UCSD-AML1 (cell line): ENCODE data around the gene ANK3.

Source experiments
- DNase-seq: peaks from one replicate; lab custom pipeline; 2025; ENCODE audit not compliant: unreplicated experiment; lab: John Stamatoyannopoulos, UW

Gene ANK3

DNA sequence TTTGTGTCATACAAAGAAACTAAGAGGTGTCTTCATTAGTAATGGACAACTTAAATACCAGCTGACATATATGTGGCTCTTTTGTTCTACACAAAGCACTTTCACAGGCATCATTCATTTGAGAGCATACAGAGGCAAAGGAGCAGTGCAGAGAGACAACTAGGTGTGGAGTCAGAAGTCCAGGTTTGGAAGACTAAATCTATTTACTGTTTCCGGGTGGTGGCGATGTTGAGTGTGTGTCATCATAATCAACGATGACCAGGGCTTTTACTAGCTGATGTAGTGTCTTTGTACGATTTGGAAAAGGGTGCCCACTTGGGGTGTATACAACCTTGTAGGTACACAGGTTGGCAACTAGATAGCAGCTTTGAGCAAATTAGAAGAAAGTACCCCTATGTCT lies 287.9 kb downstream of the ANK3 start:
- no peak for DNase-seq

DNA sequence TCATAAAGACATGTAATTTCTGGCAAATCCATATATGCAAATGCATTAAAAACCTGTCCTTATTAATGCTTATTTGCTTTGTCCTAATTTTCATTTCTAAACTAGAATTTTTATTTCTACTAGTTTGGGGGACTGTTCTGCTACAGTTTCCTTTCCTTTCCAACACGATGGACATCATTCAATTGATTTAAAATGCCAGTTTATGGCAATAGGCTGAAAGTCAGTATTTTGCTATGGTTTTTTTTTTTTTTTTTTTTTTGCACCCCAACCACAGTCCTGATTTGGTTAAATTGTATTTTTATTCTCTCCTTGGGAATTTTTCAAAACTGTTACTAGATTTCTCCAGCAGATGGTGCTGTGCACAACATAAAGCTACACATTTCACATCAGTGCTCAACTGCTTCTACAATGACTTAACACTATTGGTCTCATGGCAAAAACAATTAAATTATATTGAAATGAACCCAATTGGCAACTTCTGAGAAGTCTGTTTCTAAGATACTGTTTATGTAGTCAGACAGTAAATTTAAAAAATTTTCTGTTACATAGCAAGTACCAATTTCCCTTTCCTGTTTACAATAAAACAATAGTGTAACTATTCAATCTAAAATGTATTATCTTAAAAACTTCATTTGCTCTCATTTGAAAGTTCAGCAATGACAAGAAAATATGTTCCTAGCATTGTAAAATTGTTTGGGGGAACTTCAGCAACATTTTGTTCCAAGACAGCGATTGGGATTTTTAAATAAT lies 289.5 kb downstream of the ANK3 start:
- DNase-seq, result no peak

DNA sequence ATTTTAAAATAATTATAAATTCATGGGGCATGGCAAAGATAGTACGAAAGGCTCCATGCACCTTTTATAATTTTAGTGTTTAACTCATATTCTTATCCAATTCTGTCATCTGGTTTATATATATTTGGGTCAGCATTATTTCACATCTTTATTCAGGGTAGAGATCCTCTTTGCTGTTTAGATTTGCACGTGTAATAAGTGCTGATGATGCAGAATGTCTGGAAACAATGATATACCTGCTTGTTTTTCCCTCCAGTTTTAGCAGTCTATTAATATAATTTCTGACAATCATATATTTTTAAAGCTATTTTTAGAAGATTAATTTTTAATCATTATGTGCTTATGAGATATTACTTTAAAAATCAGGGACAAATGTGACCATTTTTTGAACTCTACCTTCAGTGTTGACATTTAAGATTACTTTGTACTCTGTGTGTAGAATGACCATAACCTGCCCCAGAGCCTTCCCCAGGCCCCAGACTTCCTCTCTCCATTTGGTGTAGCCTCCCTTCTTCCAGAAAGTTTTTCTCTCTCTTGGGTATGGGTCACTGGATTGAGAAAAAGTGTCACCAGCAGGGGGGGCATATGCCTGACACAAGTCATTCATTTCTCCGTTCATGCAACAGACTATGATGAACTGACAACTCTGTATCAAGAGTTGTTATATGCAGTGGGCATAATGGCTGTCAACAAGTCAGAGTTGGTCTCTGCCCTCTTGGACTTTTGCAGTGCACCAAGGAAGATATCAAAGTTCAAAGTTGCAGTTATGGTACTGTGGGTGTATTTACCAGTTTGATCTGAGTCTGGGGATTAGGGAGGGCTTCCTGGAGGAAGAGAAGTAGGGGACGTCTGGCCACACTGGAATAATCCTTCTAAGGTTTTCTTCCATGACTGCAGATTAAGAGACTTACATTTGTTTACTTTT lies 290.7 kb downstream of the ANK3 start:
- no peak for DNase-seq

- no peak for DNase-seq
Measured at GRCh38 chr10:60096761-60097513, 292.7 kb downstream of the ANK3 start.

- DNase-seq, result no peak
Measured at GRCh38 chr10:60093317-60093716, 296.4 kb downstream of the ANK3 start.

GRCh38 chr10:60086862-60087261 lies 302.8 kb downstream of the ANK3 start:
- no peak for DNase-seq

- DNase-seq, result no peak
Measured at GRCh38 chr10:60086421-60086820, 303.3 kb downstream of the ANK3 start.

GRCh38 chr10:60082744-60083344 lies 306.8 kb downstream of the ANK3 start:
- no peak for DNase-seq

DNA sequence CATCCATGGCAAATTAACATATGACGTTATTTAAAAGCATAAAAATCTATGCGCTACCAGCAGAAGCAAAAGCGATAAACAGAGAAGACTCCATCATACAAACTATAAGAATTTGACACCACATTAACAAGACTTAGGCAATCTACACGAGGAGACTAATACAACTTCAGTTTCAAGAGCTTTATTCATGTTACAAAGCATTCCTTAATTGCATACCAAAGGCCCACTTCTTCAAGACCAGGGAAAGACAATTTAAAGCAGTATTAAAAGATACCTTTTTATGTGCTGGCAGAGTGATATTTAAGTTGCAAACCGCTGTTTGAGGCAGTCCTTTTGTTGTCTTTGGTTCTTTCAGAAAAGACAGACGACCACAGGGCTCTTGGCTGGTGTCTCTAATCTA lies 307.3 kb downstream of the ANK3 start:
- no peak for DNase-seq

DNA sequence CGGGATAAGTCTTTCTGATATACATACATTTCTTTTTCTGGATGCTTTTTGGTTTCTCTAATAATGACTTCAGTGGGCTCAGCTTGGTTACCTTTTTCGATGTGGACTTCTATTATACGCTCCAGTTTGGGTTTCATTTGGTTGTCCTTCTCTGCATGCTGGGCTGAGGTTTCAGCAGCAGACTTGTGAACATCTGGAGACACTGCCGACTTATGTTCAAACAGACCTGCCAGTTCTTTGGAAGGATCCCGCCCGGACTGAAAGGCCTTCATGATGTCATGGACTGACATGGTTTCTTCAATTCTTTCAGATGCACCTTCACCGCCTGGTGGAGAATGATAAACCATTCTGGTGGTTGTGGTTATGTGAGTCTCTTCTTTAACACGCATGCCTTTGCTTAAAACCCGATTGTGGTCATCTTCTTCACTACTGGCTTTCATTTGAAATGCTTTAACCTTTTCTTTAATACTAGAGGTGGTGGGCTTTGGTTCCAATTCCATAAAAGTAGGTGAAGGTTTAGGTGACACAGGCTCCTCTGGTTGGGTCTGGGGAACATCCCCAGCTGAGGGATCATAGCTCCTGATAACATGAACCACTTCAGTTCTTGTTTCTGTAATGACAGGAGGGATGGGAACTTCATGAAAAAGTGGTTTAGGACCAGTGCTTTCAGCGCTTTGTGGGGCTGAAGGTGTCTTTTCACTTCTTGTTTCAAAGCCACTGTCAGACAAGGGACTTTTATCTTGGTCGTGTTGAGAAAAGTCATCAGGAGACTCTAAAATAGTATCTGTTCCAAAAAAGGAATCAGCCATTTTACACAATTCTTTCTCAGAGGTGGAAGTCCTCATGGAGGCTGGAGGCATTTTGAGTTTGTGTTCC lies 315.7 kb downstream of the ANK3 start:
- DNase-seq, result no peak

- DNase-seq, result no peak
Measured at GRCh38 chr10:60073397-60073780, 316.3 kb downstream of the ANK3 start.

DNA sequence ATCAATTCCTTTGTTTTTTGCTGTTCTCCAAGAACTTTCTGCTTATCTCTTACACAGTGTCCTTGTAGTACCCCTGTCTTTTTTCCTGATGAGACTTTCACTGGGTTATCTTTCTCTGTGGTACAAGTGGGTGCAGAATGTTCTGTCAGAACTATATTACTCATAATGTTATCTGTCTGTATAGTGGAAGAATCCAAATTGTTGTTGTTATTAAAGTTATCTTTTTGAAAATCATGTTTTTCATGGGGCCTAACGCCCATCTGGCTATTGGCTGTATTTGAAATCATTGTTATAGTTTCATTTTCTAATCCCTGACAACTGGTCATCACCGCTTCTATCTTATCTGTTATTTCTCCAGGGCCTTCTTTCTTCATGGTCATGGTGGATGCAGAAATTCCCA lies 320.4 kb downstream of the ANK3 start:
- DNase-seq, result no peak

DNA sequence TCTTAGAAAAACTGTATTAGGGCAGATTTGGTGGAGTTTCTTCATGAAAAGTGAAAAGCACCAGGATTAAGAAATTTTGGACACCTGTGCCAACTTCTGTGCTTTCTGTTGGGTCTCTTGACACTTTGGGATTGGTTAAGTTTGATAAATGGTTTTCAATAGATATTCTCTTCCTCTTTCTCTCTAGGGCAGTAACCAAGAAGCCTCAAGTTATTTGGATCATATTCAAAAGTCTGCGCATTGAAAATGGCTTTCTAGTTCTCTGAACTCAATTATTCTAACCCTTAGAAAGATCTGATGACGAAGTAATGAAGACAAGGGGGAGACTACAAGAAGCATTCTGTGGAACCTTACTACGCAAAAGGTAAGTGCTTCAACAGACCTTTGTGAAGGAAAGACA lies 339.3 kb downstream of the ANK3 start:
- DNase-seq, result no peak

GRCh38 chr10:60048091-60048501 lies 341.6 kb downstream of the ANK3 start:
- DNase-seq, result no peak

DNA sequence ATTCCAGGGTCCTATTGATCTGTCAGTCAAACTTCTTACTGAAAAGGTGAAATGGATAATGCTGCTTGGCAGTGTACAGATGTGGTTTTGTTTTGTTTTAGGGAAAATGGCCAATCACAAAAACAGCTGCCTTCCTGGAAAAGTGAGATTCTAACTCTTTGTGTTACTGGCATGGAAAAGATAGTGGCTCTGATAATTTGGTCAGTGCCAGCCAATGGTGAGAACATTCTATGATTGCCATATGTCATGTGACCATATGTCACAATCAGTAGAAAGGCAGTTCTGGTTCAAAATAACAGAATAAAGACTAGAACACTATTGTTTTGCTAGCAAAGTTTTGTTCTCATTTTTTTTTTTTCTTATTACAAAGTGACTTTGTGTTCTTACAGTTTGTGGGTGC lies 344.1 kb downstream of the ANK3 start:
- DNase-seq, result no peak

GRCh38 chr10:60044971-60045370 lies 344.7 kb downstream of the ANK3 start:
- no peak for DNase-seq

- no peak for DNase-seq
Measured at GRCh38 chr10:60044242-60044641, 345.4 kb downstream of the ANK3 start.

GRCh38 chr10:60043561-60044241 lies 346.0 kb downstream of the ANK3 start:
- no peak for DNase-seq

DNA sequence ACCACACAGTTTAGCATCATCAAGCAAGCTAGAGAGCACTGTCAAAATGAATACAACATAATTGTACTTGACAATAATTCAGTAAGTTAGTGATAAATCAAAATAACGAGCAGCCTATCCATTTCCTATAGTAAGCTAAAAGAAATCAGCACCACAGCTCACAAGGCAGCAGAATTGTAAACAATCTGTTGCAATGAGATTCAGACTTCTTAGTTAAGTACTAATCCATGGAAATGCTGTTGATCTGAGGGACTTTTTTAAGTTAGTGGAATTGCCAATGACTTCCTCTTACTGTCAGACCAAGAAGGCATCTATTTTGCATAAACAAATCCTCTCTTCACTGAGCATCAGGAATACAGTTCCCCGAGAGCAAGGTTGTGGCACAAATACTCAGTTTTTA lies 346.8 kb downstream of the ANK3 start:
- DNase-seq, result no peak

GRCh38 chr10:60042262-60042661 lies 347.4 kb downstream of the ANK3 start:
- DNase-seq, result no peak
